GM12878 (cell line): ENCODE data around the gene CCDC66. TPM values are rescaled to one million over a fixed set of nuclear protein-coding genes. Genes with fewer than 3 reads are reported as not detected.

Source experiments
- ATAC-seq: fragments of 200-7000 bp; cut with Tn5 transposase; 3 replicates; pipeline ENCODE4 v1.9.1; 2020; ENCODE audit warnings: mild to moderate bottlenecking, moderate library complexity
- BruUV-seq: library from RNA; stranded (reverse); fragments of 400-500 nt; replicated peaks from 2 replicates; lab custom pipeline; 2021; lab: Mats Ljungman, UMichigan
- CTCF ChIA-PET: fragments of 300-600 bp; sonication (Branson Sonifier 250); formaldehyde crosslinking; extraction: SDS; loops from one replicate; lab custom pipeline; 2021; ENCODE audit warnings: inconsistent platforms; lab: Yijun Ruan, JAX
- POLR2A ChIA-PET: fragments of 350-600 bp; formaldehyde crosslinking; extraction: SDS; loops from one replicate; lab custom pipeline; 2021; ENCODE audit warnings: inconsistent platforms; lab: Charles Lee
- RAD21 ChIA-PET: fragments of 300-600 bp; sonication (Branson Sonifier 250); formaldehyde crosslinking; loops from one replicate; lab custom pipeline; 2023; ENCODE audit warnings: antibody characterized with exemption; ENCODE audit not compliant: unreplicated experiment; lab: Charles Lee
- SMC1A ChIA-PET: fragments of 300-600 bp; sonication (Branson Sonifier 250); formaldehyde crosslinking; loops from one replicate; lab custom pipeline; 2023; ENCODE audit not compliant: unreplicated experiment, uncharacterized antibody; lab: Charles Lee
- DNase-seq: peaks from one replicate; pipeline ENCODE4 v3.0.0-alpha.2; 2011; ENCODE audit warnings: low read depth, low spot score
- FAIRE-seq: peaks from 3 replicates; lab custom pipeline; 2011; peaks lifted over from hg19 to GRCh38; lab: Jason Lieb, UNC
- H2AFZ ChIP-seq: 2 replicates; pipeline ENCODE4 v1.6.0; 2011; ENCODE audit warnings: low read depth, low read length, control low read depth; ENCODE audit not compliant: control insufficient read depth
- H3K27ac ChIP-seq: 2 replicates; pipeline ENCODE4 v1.5.1; 2011; ENCODE audit warnings: control low read depth; ENCODE audit not compliant: control insufficient read depth, insufficient read depth
- H3K27me3 ChIP-seq, 2 experiments: replicated peaks in 1 of 2; 2 replicates each; pipeline versions ENCODE4 v1.6.0 to v1.6.1; 2011; ENCODE audit warnings: low read length in 1 of 2; ENCODE audit not compliant: control insufficient read depth in 2 of 2, insufficient read depth in 2 of 2
- H3K36me3 ChIP-seq, 2 experiments: 2 replicates each; pipeline ENCODE4 v1.5.1; 2011; ENCODE audit warnings: low read length in 1 of 2; ENCODE audit not compliant: control insufficient read depth in 2 of 2, insufficient read depth in 2 of 2
- H3K4me1 ChIP-seq: 2 replicates; pipeline ENCODE4 v1.6.1; 2011; ENCODE audit warnings: mild to moderate bottlenecking, low read length, moderate library complexity, mixed read lengths; ENCODE audit not compliant: control insufficient read depth, insufficient read depth
- H3K4me2 ChIP-seq: 2 replicates; pipeline ENCODE4 v1.6.0; 2011; ENCODE audit warnings: control low read depth; ENCODE audit not compliant: control insufficient read depth, insufficient read depth
- H3K4me3 ChIP-seq: fragments of 200-600 bp; sonication (generic); 2 replicates; pipeline ENCODE4 v1.5.1; 2016
- H3K79me2 ChIP-seq: 2 replicates; pipeline ENCODE4 v1.6.0; 2011; ENCODE audit warnings: low read length; ENCODE audit not compliant: control insufficient read depth, insufficient read depth
- H3K9ac ChIP-seq: 2 replicates; pipeline ENCODE4 v1.8.0; 2011; ENCODE audit warnings: low read length, control low read depth, mixed read lengths; ENCODE audit not compliant: control insufficient read depth, insufficient read depth
- H3K9me3 ChIP-seq: replicated peaks from 3 replicates; pipeline ENCODE4 v1.5.1; 2011; ENCODE audit warnings: mild to moderate bottlenecking, low read length; ENCODE audit not compliant: control insufficient read depth, insufficient read depth
- H4K20me1 ChIP-seq: 2 replicates; pipeline ENCODE4 v1.6.0; 2011; ENCODE audit not compliant: control insufficient read depth, insufficient read depth
- ASH2L ChIP-seq: fragments of 300-600, 200-600 bp; sonication (generic); IDR thresholded peaks from 2 replicates; pipeline ENCODE4 v1.6.1; 2017; ENCODE audit warnings: low read depth, mild to moderate bottlenecking, borderline replicate concordance
- KDM1A ChIP-seq: fragments of 200-600 bp; sonication (generic); IDR thresholded peaks from 2 replicates; pipeline ENCODE4 v1.6.1; 2016; ENCODE audit warnings: borderline replicate concordance
- NFYA ChIP-seq: IDR thresholded peaks from 2 replicates; pipeline ENCODE4 v1.6.1; 2011; ENCODE audit warnings: low read depth, mild to moderate bottlenecking, low read length, improper control_type of control experiment, borderline replicate concordance
- RB1 ChIP-seq: fragments of 450-650 bp; formaldehyde crosslinking; IDR thresholded peaks from 2 replicates; pipeline ENCODE4 v1.6.1; 2017; ENCODE audit warnings: mild to moderate bottlenecking, borderline replicate concordance
- STAT3 ChIP-seq: IDR thresholded peaks from 2 replicates; pipeline ENCODE4 v1.6.1; 2011; ENCODE audit warnings: low read depth, low read length, improper control_type of control experiment
- YBX1 ChIP-seq: fragments of 450-650 bp; IDR thresholded peaks from 2 replicates; pipeline ENCODE4 v1.6.1; 2016; ENCODE audit warnings: antibody characterized with exemption
- ZBED1 ChIP-seq: IDR thresholded peaks from 2 replicates; pipeline ENCODE4 v1.6.1; 2016; ENCODE audit warnings: borderline replicate concordance
- WGBS: methylation state at CpG from one replicate; pipeline ENCODE4 v1.1.6; 2016; ENCODE audit warnings: low lambda C conversion rate; ENCODE audit not compliant: insufficient replicate concordance, insufficient coverage; ENCODE audit errors: missing lambda C conversion rate; 5-methylcytosine and 5-hydroxymethylcytosine counted together
- in situ Hi-C: fragments of 300-500 bp; cut with MboI; formaldehyde crosslinking; loops from 9 replicates; pipeline ENCODE4 v1.14.3; 2018; ENCODE audit warnings: mixed read lengths
- intact Hi-C: fragments of 100-400 bp; cut with micrococcal nuclease; formaldehyde crosslinking; loops from one replicate; pipeline ENCODE4 v1.14.2; 2022; ENCODE audit not compliant: unreplicated experiment
- polyA plus RNA-seq, 11 experiments: library from polyadenylated mRNA; depleted of rRNA in 4 of 11; unstranded in 6 of 11; stranded (reverse) in 5 of 11; fragments of >200 nt; fragmentation: Nextera tagmentation in 4 of 11; fragmentation: Illumina TruSeq in 1 of 11; extraction: Ambion mirVana in 4 of 11; extraction: Trizol in 1 of 11; gene quantifications; 1 replicate in 1 of 11; 2 replicates in 10 of 11; pipeline versions ENCODE4 v1.2.1 to v1.2.3, GENCODE V29; 2011 to 2016; ENCODE audit warnings: inconsistent platforms in 2 of 11, missing spikeins in 2 of 11, low read depth in 1 of 11
- total RNA-seq, 4 experiments: library from RNA; depleted of rRNA in 3 of 4; stranded (reverse); fragments of >200 nt in 3 of 4; fragmentation: Illumina TruSeq in 1 of 4; extraction: Trizol in 1 of 4; gene quantifications; 2 replicates each; pipeline versions ENCODE4 v1.2.1 to v1.2.3, GENCODE V29; 2013 to 2021
- TF ChIP-seq, protein P1 (sequence below): IDR thresholded peaks from 2 replicates; pipeline ENCODE4 v1.6.1; 2011; ENCODE audit warnings: low read depth, low read length, improper control_type of control experiment, borderline replicate concordance
- TF ChIP-seq, protein P2 (sequence below): fragments of 450-650 bp; IDR thresholded peaks from 2 replicates; pipeline ENCODE4 v1.6.1; 2017; ENCODE audit warnings: mild to moderate bottlenecking, low read depth, inconsistent platforms; ENCODE audit not compliant: poor library complexity, severe bottlenecking
- TF ChIP-seq, protein P3 (sequence below): IDR thresholded peaks from 2 replicates; pipeline ENCODE4 v1.6.1; 2012; ENCODE audit warnings: low read length, inconsistent platforms
- TF ChIP-seq, protein P4 (sequence below): fragments of 450-650 bp; IDR thresholded peaks from 2 replicates; pipeline ENCODE4 v1.6.1; 2017; ENCODE audit warnings: borderline replicate concordance

CCDC66 gene
- total and polyA plus RNA-seq, 10 of the 15 experiments (the other 5 are each of a cell fraction or from before 2014, with no cell fraction given), result 9.4 to 31.9 (median 18.1) TPM

DNA sequence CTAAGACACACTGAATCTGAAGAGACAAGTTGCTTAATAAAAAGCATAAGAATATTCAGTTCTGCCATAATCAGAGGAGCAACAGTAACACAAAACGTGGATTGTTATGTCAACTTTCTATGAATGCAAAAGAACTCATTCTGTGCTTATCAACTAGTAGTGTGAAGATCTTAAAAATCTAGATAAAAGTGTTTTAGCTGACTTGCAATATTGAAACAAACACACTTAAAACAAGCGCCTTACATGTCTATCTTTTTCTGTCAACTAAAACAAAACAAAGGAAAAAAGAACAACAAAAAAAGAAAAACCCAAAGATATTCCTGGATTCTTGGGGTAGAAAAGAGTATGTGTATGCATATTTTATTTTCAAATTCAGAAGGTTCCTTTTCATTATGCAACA lies 88.4 kb downstream of the CCDC66 start:
- no peak overlapping the region for H3K4me3 ChIP-seq
- no peak overlapping the region for H3K4me2 ChIP-seq
- no peaks in the 10 kb centered on the region for H3K4me1 ChIP-seq
- TF ChIP-seq ASH2L (no peak), STAT3 (no peak), KDM1A (no peak), YBX1 (no peak), NFYA (no peak), RB1 (no peak), ZBED1 (no peak)
- TF ChIP-seq, protein P1, sequence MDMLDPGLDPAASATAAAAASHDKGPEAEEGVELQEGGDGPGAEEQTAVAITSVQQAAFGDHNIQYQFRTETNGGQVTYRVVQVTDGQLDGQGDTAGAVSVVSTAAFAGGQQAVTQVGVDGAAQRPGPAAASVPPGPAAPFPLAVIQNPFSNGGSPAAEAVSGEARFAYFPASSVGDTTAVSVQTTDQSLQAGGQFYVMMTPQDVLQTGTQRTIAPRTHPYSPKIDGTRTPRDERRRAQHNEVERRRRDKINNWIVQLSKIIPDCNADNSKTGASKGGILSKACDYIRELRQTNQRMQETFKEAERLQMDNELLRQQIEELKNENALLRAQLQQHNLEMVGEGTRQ, result no peak
- TF ChIP-seq, protein P2, sequence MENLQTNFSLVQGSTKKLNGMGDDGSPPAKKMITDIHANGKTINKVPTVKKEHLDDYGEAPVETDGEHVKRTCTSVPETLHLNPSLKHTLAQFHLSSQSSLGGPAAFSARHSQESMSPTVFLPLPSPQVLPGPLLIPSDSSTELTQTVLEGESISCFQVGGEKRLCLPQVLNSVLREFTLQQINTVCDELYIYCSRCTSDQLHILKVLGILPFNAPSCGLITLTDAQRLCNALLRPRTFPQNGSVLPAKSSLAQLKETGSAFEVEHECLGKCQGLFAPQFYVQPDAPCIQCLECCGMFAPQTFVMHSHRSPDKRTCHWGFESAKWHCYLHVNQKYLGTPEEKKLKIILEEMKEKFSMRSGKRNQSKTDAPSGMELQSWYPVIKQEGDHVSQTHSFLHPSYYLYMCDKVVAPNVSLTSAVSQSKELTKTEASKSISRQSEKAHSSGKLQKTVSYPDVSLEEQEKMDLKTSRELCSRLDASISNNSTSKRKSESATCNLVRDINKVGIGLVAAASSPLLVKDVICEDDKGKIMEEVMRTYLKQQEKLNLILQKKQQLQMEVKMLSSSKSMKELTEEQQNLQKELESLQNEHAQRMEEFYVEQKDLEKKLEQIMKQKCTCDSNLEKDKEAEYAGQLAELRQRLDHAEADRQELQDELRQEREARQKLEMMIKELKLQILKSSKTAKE, result no peak
- TF ChIP-seq, protein P3, sequence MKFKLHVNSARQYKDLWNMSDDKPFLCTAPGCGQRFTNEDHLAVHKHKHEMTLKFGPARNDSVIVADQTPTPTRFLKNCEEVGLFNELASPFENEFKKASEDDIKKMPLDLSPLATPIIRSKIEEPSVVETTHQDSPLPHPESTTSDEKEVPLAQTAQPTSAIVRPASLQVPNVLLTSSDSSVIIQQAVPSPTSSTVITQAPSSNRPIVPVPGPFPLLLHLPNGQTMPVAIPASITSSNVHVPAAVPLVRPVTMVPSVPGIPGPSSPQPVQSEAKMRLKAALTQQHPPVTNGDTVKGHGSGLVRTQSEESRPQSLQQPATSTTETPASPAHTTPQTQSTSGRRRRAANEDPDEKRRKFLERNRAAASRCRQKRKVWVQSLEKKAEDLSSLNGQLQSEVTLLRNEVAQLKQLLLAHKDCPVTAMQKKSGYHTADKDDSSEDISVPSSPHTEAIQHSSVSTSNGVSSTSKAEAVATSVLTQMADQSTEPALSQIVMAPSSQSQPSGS, result no peak
- TF ChIP-seq, protein P4, sequence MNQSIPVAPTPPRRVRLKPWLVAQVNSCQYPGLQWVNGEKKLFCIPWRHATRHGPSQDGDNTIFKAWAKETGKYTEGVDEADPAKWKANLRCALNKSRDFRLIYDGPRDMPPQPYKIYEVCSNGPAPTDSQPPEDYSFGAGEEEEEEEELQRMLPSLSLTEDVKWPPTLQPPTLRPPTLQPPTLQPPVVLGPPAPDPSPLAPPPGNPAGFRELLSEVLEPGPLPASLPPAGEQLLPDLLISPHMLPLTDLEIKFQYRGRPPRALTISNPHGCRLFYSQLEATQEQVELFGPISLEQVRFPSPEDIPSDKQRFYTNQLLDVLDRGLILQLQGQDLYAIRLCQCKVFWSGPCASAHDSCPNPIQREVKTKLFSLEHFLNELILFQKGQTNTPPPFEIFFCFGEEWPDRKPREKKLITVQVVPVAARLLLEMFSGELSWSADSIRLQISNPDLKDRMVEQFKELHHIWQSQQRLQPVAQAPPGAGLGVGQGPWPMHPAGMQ, result no peak
- H3K79me2 ChIP-seq, result no peaks in the 10 kb centered on the region
- no peak overlapping the region for H3K27ac ChIP-seq
- SMC1A ChIA-PET, result no interaction called here
- DNase-seq (no peak), FAIRE-seq (no peak), ATAC-seq (no peak)
- H3K9ac ChIP-seq, result no peak overlapping the region
- RAD21 ChIA-PET, result no interaction called here
- 77% methylated on average over 2 of the region's 2 CpGs for WGBS
- H2AFZ ChIP-seq, result no peak overlapping the region
- POLR2A ChIA-PET, result no interaction called here
- H4K20me1 ChIP-seq, result no peaks in the 10 kb centered on the region
- BruUV-seq, result no TSS peak
- CTCF ChIA-PET, result no interaction called here
- intact Hi-C loops (no loop called here), in situ Hi-C loops (no loop called here)
- peaks cover 4 to 42% of the 10 kb centered on the region in 2 experiments for H3K36me3 ChIP-seq
- no peaks in the 10 kb centered on the region for H3K9me3 ChIP-seq
- no peaks in the 10 kb centered on the region for H3K27me3 ChIP-seq
